ENCODE results near the gene FGF10. TPM values are rescaled to one million over a fixed set of nuclear protein-coding genes. Genes with fewer than 3 reads are reported as not detected.

Gene FGF10
- total RNA-seq, 2 donors from 2014 or later = 0.44 to 3.8 TPM

DNA sequence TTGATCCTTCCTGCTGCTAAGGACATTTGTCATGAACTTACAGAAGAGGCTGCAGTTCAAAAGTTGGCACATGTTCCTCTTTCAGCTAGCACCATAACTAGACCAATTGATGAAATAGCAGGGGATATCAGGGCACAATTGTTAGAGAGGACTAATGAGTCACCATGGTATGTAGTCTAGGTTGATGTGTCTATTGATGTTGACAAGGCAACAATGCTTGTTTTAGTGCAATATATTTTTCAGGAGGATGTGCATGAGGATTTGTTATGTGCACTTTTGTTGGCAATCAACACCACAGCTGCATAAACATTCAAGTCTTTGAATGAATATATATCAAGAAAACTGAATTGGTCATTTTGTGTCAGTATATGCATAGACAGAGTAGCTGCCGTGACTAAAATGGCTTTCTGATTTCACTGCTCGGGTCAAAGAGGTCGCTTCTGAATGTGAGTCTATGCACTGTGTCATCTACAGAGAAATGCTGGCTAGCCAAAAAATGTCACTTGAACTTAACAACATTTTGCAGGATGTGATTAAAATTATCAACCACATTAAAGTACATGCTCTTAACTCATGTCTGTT is 68.0 kb downstream of the FGF10 start:
- H3K9me3 Mint-ChIP-seq = peaks cover 14% of the 10 kb centered on the region
- H3K9ac ChIP-seq (ENCODE audit: extremely low read depth, low read length, poor library complexity, severe bottlenecking) = no peak overlapping the region
- H3K4me3 Mint-ChIP-seq = no peak overlapping the region
- H3K27me3 ChIP-seq (ENCODE audit: control insufficient read depth, insufficient read depth, low read length, poor library complexity, severe bottlenecking) = no peaks in the 10 kb centered on the region
- TF ChIP-seq, protein P1, sequence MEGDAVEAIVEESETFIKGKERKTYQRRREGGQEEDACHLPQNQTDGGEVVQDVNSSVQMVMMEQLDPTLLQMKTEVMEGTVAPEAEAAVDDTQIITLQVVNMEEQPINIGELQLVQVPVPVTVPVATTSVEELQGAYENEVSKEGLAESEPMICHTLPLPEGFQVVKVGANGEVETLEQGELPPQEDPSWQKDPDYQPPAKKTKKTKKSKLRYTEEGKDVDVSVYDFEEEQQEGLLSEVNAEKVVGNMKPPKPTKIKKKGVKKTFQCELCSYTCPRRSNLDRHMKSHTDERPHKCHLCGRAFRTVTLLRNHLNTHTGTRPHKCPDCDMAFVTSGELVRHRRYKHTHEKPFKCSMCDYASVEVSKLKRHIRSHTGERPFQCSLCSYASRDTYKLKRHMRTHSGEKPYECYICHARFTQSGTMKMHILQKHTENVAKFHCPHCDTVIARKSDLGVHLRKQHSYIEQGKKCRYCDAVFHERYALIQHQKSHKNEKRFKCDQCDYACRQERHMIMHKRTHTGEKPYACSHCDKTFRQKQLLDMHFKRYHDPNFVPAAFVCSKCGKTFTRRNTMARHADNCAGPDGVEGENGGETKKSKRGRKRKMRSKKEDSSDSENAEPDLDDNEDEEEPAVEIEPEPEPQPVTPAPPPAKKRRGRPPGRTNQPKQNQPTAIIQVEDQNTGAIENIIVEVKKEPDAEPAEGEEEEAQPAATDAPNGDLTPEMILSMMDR (conservative IDR thresholded peaks at IDR 0.05) = no peak
- H3K4me1 Mint-ChIP-seq = peaks cover 4% of the 10 kb centered on the region
- H3K27ac Mint-ChIP-seq = no peak overlapping the region
- DNase-seq = no peak
- peaks cover 6% of the 10 kb centered on the region for H3K36me3 Mint-ChIP-seq (ENCODE audit: low read depth)
- no peak overlapping the region for H3K4me3 ChIP-seq (ENCODE audit: low read length)
- H3K36me3 ChIP-seq (ENCODE audit: control insufficient read depth, insufficient read depth, low read length) = no peaks in the 10 kb centered on the region
- no peaks in the 10 kb centered on the region for H3K27me3 Mint-ChIP-seq (ENCODE audit: insufficient read depth)
- no peak overlapping the region for H3K27ac ChIP-seq (ENCODE audit: low read depth, low read length)
- peaks cover 17% of the 10 kb centered on the region for H3K9me3 ChIP-seq (ENCODE audit: control insufficient read depth, low read length)
- H3K4me1 ChIP-seq (ENCODE audit: control insufficient read depth, insufficient read depth, low read length) = no peaks in the 10 kb centered on the region
- WGBS, 2 experiments (ENCODE audit: insufficient coverage in 1 of 2, insufficient read length in 1 of 2) = 96 to 97% methylated on average over 3 of the region's 3 CpGs

DNA sequence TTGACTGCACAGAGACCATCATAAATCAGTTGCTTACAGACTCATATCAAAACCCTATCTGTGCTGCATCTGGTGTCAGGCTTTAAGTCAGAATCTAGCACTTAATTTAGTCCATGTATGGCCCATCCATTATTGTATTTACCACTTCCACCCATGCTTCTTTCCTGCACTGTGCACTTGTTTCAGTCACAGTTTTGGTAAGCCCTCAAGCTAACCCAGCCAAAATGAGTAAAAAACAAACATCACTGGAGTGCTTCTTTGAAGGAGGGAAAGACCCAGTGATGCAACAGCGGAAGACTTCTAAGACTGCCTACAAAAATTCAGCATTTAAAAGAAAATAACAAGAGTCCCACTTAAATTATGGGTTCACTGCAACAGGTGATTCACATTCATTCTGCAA is 69.0 kb downstream of the FGF10 start:
- no peaks in the 10 kb centered on the region for H3K4me1 ChIP-seq (ENCODE audit: control insufficient read depth, insufficient read depth, low read length)
- WGBS, 2 experiments (ENCODE audit: insufficient coverage in 1 of 2, insufficient read length in 1 of 2) = 100% methylated on average over 1 of the region's 1 CpG; no CpG with 5 or more reads in 1 of the 2 experiments
- H3K27ac Mint-ChIP-seq = no peak overlapping the region
- peaks cover 15% of the 10 kb centered on the region for H3K4me1 Mint-ChIP-seq
- H3K9me3 ChIP-seq (ENCODE audit: control insufficient read depth, low read length) = peaks cover 17% of the 10 kb centered on the region
- no peak for DNase-seq
- H3K4me3 ChIP-seq (ENCODE audit: low read length) = no peak overlapping the region
- H3K4me3 Mint-ChIP-seq = no peak overlapping the region
- no peak overlapping the region for H3K9ac ChIP-seq (ENCODE audit: extremely low read depth, low read length, poor library complexity, severe bottlenecking)
- H3K27ac ChIP-seq (ENCODE audit: low read depth, low read length) = no peak overlapping the region
- H3K36me3 Mint-ChIP-seq (ENCODE audit: low read depth) = peaks cover 6% of the 10 kb centered on the region
- H3K36me3 ChIP-seq (ENCODE audit: control insufficient read depth, insufficient read depth, low read length) = no peaks in the 10 kb centered on the region
- TF ChIP-seq, protein P1 (conservative IDR thresholded peaks at IDR 0.05) = no peak
- H3K9me3 Mint-ChIP-seq = peaks cover 14% of the 10 kb centered on the region
- H3K27me3 Mint-ChIP-seq (ENCODE audit: insufficient read depth) = no peaks in the 10 kb centered on the region
- no peaks in the 10 kb centered on the region for H3K27me3 ChIP-seq (ENCODE audit: control insufficient read depth, insufficient read depth, low read length, poor library complexity, severe bottlenecking)

DNA sequence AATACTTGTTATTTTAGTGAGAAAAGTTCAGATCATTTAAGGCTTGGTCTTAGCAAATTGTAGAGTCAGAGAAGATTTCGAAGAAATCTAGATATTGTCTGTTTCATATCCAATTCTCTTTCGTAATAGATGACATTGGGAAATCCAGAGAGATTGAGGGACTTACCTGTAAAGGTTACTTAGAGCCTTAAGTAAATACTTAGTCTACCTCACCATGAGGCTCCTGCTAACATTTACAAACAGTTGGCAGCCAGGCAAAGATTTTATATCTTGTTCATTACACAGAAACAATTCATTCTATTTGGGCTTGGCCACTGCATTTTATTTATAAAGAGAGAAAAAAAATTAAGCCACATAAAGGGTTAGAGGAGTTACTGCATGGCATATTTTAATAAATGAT is 70.3 kb downstream of the FGF10 start:
- H3K9ac ChIP-seq (ENCODE audit: extremely low read depth, low read length, poor library complexity, severe bottlenecking) = no peak overlapping the region
- H3K9me3 Mint-ChIP-seq = peaks cover 14% of the 10 kb centered on the region
- peaks cover 17% of the 10 kb centered on the region for H3K9me3 ChIP-seq (ENCODE audit: control insufficient read depth, low read length)
- peaks cover 2% of the 10 kb centered on the region for H3K27me3 Mint-ChIP-seq (ENCODE audit: insufficient read depth)
- peaks cover 19% of the 10 kb centered on the region for H3K4me1 Mint-ChIP-seq
- H3K27ac ChIP-seq (ENCODE audit: low read depth, low read length) = no peak overlapping the region
- no peaks in the 10 kb centered on the region for H3K4me1 ChIP-seq (ENCODE audit: control insufficient read depth, insufficient read depth, low read length)
- H3K36me3 ChIP-seq (ENCODE audit: control insufficient read depth, insufficient read depth, low read length) = no peaks in the 10 kb centered on the region
- no peak overlapping the region for H3K4me3 Mint-ChIP-seq
- 98% methylated on average over 2 of the region's 2 CpGs; no CpG with 5 or more reads in 1 of the 2 experiments for WGBS, 2 experiments (ENCODE audit: insufficient coverage in 1 of 2, insufficient read length in 1 of 2)
- H3K4me3 ChIP-seq (ENCODE audit: low read length) = no peak overlapping the region
- no peaks in the 10 kb centered on the region for H3K27me3 ChIP-seq (ENCODE audit: control insufficient read depth, insufficient read depth, low read length, poor library complexity, severe bottlenecking)
- TF ChIP-seq, protein P1 (conservative IDR thresholded peaks at IDR 0.05) = no peak
- peaks cover 6% of the 10 kb centered on the region for H3K36me3 Mint-ChIP-seq (ENCODE audit: low read depth)
- no peak overlapping the region for H3K27ac Mint-ChIP-seq
- no peak for DNase-seq

Data from endodermal cell (in vitro differentiated cells).